HepG2 (cell line): Measurements from ENCODE around the gene MAJIN. TPM values are rescaled to one million over a fixed set of nuclear protein-coding genes. Genes with fewer than 3 reads are reported as not detected.

Source experiments
- CAMTA2 ChIP-seq: sonication (generic); formaldehyde crosslinking; IDR thresholded peaks from 2 replicates; pipeline ENCODE4 v1.4.0; 2020; ENCODE audit warnings: mild to moderate bottlenecking, missing genetic modification reagents, borderline replicate concordance
- IRX3 ChIP-seq: sonication (generic); formaldehyde crosslinking; IDR thresholded peaks from 2 replicates; pipeline ENCODE4 v1.8.1; 2023; ENCODE audit warnings: mild to moderate bottlenecking, low read depth, missing genetic modification reagents, borderline replicate concordance
- JDP2 ChIP-seq: sonication (generic); formaldehyde crosslinking; IDR thresholded peaks from 2 replicates; pipeline ENCODE4 v1.8.1; 2022; ENCODE audit warnings: missing genetic modification reagents, borderline replicate concordance
- KAT7 ChIP-seq: IDR thresholded peaks from 2 replicates; pipeline ENCODE4 v1.6.1; 2018; ENCODE audit warnings: borderline replicate concordance, missing compliant biosample characterization
- KDM3A ChIP-seq: IDR thresholded peaks from 2 replicates; pipeline ENCODE4 v1.6.1; 2018; ENCODE audit warnings: low read depth, missing compliant biosample characterization
- MATR3 ChIP-seq: sonication (generic); formaldehyde crosslinking; IDR thresholded peaks from 2 replicates; pipeline ENCODE4 v1.4.0; 2020; ENCODE audit warnings: missing genetic modification reagents
- NONO ChIP-seq, 2 experiments: fragments of 450-650 bp in 1 of 2; sonication (generic) in 1 of 2; formaldehyde crosslinking in 1 of 2; IDR thresholded peaks in 1 of 2; conservative IDR thresholded peaks in 1 of 2; 2 replicates each; pipeline versions ENCODE4 v1.6.1 to v1.8.0; 2017 to 2022; ENCODE audit warnings: mild to moderate bottlenecking in 1 of 2, missing genetic modification reagents in 1 of 2, moderate library complexity in 1 of 2
- NR2F2 ChIP-seq: IDR thresholded peaks from 2 replicates; pipeline ENCODE4 v1.6.1; 2012; ENCODE audit warnings: low read depth, inconsistent platforms, borderline replicate concordance
- SIX4 ChIP-seq: sonication (generic); formaldehyde crosslinking; IDR thresholded peaks from 2 replicates; pipeline ENCODE4 v1.4.0; 2020; ENCODE audit warnings: missing genetic modification reagents
- SMAD1 ChIP-seq: sonication (generic); formaldehyde crosslinking; IDR thresholded peaks from 2 replicates; pipeline ENCODE4 v1.4.0; 2020; ENCODE audit warnings: missing genetic modification reagents, low read depth, mild to moderate bottlenecking, borderline replicate concordance
- SNRNP70 ChIP-seq: fragments of 200-400 bp; formaldehyde crosslinking; IDR thresholded peaks from 2 replicates; pipeline ENCODE4 v1.6.1; 2017; ENCODE audit warnings: mild to moderate bottlenecking, low read depth, low read length, moderate library complexity
- TAF15 ChIP-seq: fragments of 200-400 bp; formaldehyde crosslinking; IDR thresholded peaks from one replicate; pipeline ENCODE4 v1.6.1; 2018; ENCODE audit warnings: mild to moderate bottlenecking, low read depth, low read length; ENCODE audit not compliant: poor library complexity, severe bottlenecking
- ZFY ChIP-seq: sonication (generic); formaldehyde crosslinking; IDR thresholded peaks from 2 replicates; pipeline ENCODE4 v1.4.0; 2020; ENCODE audit warnings: missing genetic modification reagents
- ZNF24 ChIP-seq: fragments of 450-650 bp; IDR thresholded peaks from 2 replicates; pipeline ENCODE4 v1.6.1; 2017; ENCODE audit warnings: antibody characterized with exemption, mild to moderate bottlenecking
- ZNF329 ChIP-seq: sonication (generic); formaldehyde crosslinking; IDR thresholded peaks from 2 replicates; pipeline ENCODE4 v1.9.0; 2021; ENCODE audit warnings: low read depth, mild to moderate bottlenecking, missing genetic modification reagents
- ZNF564 ChIP-seq: sonication (generic); formaldehyde crosslinking; IDR thresholded peaks from 2 replicates; pipeline ENCODE4 v1.8.1; 2023; ENCODE audit warnings: mild to moderate bottlenecking, missing genetic modification reagents
- ZNF570 ChIP-seq: sonication (generic); formaldehyde crosslinking; IDR thresholded peaks from 2 replicates; pipeline ENCODE4 v1.4.0; 2020; ENCODE audit warnings: mild to moderate bottlenecking, missing genetic modification reagents, borderline replicate concordance
- ZNF572 ChIP-seq: sonication (generic); formaldehyde crosslinking; IDR thresholded peaks from 2 replicates; pipeline ENCODE4 v1.5.1; 2020; ENCODE audit warnings: mild to moderate bottlenecking, missing genetic modification reagents
- ZNF577 ChIP-seq: sonication (generic); formaldehyde crosslinking; IDR thresholded peaks from 2 replicates; pipeline ENCODE4 v1.4.0; 2020; ENCODE audit warnings: mild to moderate bottlenecking, low read depth, missing genetic modification reagents, borderline replicate concordance
- ZNF674 ChIP-seq: sonication (generic); formaldehyde crosslinking; IDR thresholded peaks from 2 replicates; pipeline ENCODE4 v1.5.0; 2020; ENCODE audit warnings: low read depth, mild to moderate bottlenecking, missing genetic modification reagents
- polyA plus RNA-seq, 8 experiments: library from polyadenylated mRNA; depleted of rRNA in 3 of 8; stranded (reverse) in 7 of 8; unstranded in 1 of 8; fragments of >200 nt; fragmentation: Illumina TruSeq in 4 of 8; extraction: Trizol in 4 of 8; gene quantifications; 2 replicates each; pipeline versions ENCODE4 v1.2.1 to v1.2.3, GENCODE V29; 2011 to 2016; ENCODE audit warnings: low read depth in 4 of 8, missing spikeins in 1 of 8, mixed read lengths in 1 of 8; ENCODE audit not compliant: insufficient read depth in 1 of 8
- total RNA-seq, 5 experiments: library from RNA; depleted of rRNA; stranded (reverse); fragments of >200 nt; fragmentation: Illumina TruSeq; extraction: Trizol; gene quantifications; 2 replicates each; pipeline ENCODE4 v1.2.3, GENCODE V29; 2016; ENCODE audit warnings: low read depth in 1 of 5
- TF ChIP-seq, protein P1 (sequence below): sonication (generic); formaldehyde crosslinking; IDR thresholded peaks from 2 replicates; pipeline ENCODE4 v1.4.0; 2020; ENCODE audit warnings: missing genetic modification reagents, borderline replicate concordance
- TF ChIP-seq, protein P2 (sequence below): sonication (generic); formaldehyde crosslinking; IDR thresholded peaks from 2 replicates; pipeline ENCODE4 v1.4.0; 2020; ENCODE audit warnings: mild to moderate bottlenecking, missing genetic modification reagents
- TF ChIP-seq, protein P3 (sequence below): sonication (generic); formaldehyde crosslinking; conservative IDR thresholded peaks from 2 replicates; pipeline ENCODE4 v1.4.0; 2020; ENCODE audit warnings: missing genetic modification reagents
- TF ChIP-seq, protein P4 (sequence below): IDR thresholded peaks from 2 replicates; pipeline ENCODE4 v1.6.1; 2016; ENCODE audit warnings: mild to moderate bottlenecking, missing biosample characterization, missing genetic modification reagents

Gene MAJIN
- total and polyA plus RNA-seq, 2 of the 13 experiments (the other 11 are each of a cell fraction or from before 2014, with no cell fraction given), result not detected

DNA sequence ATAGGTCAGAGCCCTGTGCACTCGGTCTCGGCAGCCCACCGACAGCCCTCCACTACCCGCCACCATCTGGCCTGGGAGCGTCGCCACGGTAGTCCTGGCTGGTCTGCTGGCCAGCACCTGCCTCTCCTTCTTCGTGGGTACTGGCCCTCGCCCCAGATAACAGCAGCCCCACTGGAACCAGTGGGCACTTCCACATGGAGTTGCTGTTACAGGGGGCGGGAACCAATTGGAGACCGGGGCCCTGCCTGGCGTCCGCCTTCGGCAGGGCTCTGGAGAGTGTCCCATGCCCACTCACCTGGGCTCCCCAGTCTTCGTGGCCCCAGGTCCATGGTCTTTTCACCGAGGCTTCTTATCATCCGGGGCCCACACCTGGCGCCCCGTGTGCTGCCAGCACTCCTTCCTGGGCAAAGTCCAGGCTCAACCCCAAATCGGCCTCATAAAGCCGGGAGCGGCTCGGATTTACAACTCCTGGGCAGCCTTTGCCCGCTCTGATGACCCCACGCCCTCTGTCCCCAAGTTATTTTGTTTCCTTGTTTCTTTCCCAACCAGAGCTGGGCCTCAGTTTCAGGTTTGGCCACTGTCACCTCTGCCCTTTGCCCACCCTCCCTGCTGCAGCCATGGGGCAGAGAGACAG lies 80.6 kb downstream of the MAJIN start (continued):
- TF ChIP-seq, protein P1, sequence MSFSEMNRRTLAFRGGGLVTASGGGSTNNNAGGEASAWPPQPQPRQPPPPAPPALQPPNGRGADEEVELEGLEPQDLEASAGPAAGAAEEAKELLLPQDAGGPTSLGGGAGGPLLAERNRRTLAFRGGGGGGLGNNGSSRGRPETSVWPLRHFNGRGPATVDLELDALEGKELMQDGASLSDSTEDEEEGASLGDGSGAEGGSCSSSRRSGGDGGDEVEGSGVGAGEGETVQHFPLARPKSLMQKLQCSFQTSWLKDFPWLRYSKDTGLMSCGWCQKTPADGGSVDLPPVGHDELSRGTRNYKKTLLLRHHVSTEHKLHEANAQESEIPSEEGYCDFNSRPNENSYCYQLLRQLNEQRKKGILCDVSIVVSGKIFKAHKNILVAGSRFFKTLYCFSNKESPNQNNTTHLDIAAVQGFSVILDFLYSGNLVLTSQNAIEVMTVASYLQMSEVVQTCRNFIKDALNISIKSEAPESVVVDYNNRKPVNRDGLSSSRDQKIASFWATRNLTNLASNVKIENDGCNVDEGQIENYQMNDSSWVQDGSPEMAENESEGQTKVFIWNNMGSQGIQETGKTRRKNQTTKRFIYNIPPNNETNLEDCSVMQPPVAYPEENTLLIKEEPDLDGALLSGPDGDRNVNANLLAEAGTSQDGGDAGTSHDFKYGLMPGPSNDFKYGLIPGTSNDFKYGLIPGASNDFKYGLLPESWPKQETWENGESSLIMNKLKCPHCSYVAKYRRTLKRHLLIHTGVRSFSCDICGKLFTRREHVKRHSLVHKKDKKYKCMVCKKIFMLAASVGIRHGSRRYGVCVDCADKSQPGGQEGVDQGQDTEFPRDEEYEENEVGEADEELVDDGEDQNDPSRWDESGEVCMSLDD (CRISPR knock-in tag), result 0 out of 2 replicates have a peak, but pooled peaks have one; percentile 32
- TF ChIP-seq TAF15 (peak; percentile 61), ZNF570 (CRISPR knock-in tag) (no peak), IRX3 (CRISPR knock-in tag) (no peak), ZNF674 (CRISPR knock-in tag) (no peak), ZNF24 (no peak), ZNF577 (CRISPR knock-in tag) (no peak), SNRNP70 (no peak), ZNF572 (CRISPR knock-in tag) (peak; percentile 56; the same call in 1 of the 2 replicates), NONO (IDR thresholded peaks at IDR 0.05) (no peak), NONO (CRISPR knock-in tag; conservative IDR thresholded peaks at IDR 0.05) (no peak), KAT7 (CRISPR knock-in tag) (no peak), SMAD1 (CRISPR knock-in tag) (no peak), JDP2 (CRISPR knock-in tag) (no peak), ZNF329 (CRISPR knock-in tag) (no peak), SIX4 (CRISPR knock-in tag) (no peak), NR2F2 (peak; percentile 52; the same call in 1 of the 2 replicates), KDM3A (no peak), MATR3 (CRISPR knock-in tag) (no peak), ZFY (peak; percentile 40; the same call in 1 of the 2 replicates), CAMTA2 (CRISPR knock-in tag) (no peak), ZNF564 (CRISPR knock-in tag) (no peak)
- TF ChIP-seq, protein P2, sequence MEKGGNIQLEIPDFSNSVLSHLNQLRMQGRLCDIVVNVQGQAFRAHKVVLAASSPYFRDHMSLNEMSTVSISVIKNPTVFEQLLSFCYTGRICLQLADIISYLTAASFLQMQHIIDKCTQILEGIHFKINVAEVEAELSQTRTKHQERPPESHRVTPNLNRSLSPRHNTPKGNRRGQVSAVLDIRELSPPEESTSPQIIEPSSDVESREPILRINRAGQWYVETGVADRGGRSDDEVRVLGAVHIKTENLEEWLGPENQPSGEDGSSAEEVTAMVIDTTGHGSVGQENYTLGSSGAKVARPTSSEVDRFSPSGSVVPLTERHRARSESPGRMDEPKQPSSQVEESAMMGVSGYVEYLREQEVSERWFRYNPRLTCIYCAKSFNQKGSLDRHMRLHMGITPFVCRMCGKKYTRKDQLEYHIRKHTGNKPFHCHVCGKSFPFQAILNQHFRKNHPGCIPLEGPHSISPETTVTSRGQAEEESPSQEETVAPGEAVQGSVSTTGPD (CRISPR knock-in tag), result 0 out of 2 replicates have a peak, but pooled peaks have one; percentile 46
- TF ChIP-seq, protein P3, sequence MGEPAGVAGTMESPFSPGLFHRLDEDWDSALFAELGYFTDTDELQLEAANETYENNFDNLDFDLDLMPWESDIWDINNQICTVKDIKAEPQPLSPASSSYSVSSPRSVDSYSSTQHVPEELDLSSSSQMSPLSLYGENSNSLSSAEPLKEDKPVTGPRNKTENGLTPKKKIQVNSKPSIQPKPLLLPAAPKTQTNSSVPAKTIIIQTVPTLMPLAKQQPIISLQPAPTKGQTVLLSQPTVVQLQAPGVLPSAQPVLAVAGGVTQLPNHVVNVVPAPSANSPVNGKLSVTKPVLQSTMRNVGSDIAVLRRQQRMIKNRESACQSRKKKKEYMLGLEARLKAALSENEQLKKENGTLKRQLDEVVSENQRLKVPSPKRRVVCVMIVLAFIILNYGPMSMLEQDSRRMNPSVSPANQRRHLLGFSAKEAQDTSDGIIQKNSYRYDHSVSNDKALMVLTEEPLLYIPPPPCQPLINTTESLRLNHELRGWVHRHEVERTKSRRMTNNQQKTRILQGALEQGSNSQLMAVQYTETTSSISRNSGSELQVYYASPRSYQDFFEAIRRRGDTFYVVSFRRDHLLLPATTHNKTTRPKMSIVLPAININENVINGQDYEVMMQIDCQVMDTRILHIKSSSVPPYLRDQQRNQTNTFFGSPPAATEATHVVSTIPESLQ (CRISPR knock-in tag), result no peak
- TF ChIP-seq, protein P4, sequence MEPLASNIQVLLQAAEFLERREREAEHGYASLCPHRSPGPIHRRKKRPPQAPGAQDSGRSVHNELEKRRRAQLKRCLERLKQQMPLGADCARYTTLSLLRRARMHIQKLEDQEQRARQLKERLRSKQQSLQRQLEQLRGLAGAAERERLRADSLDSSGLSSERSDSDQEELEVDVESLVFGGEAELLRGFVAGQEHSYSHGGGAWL (CRISPR knock-in tag), result no peak
